Left kidney (tissue), 2 donors: ENCODE results near the gene PITPNM3. TPM values are rescaled to one million over a fixed set of nuclear protein-coding genes. Genes with fewer than 3 reads are reported as not detected.
"Not testable (repeated sequence)": the region's sequence is repeated elsewhere in the genome, so short reads cannot be mapped to it uniquely, and the experiment has no call there.

Experiments
- DNase-seq: peaks from one replicate; pipeline ENCODE4 v3.0.0-alpha.2; 2013
- polyA plus RNA-seq: library from polyadenylated mRNA; unstranded; fragments of 120-200 nt; gene quantifications from one replicate; pipeline ENCODE4 v1.2.1, GENCODE V29; 2013; ENCODE audit not compliant: insufficient read length

PITPNM3 gene
- polyA plus RNA-seq, 1 donor = 8.0 TPM

DNA sequence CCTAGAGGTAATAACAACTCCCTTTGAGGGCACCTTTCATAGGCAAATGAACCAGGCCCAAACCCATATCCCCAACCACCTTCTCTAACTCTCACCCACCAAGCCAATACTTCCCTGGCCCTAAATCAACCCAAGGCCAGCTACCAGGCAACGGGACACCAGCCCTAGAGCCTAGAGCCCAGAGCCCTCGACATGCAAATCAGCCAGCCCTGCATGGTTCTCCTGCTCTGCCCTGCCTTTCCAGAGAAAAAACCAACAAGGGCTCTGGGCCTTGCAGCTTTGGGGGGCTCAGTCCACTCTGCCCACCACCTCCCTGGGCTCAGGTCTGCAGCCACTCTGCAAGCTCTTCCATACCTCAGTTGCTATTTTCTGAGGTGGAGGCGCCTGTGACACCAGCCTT lies 55.0 kb downstream of the PITPNM3 start:
- no peak for DNase-seq

DNA sequence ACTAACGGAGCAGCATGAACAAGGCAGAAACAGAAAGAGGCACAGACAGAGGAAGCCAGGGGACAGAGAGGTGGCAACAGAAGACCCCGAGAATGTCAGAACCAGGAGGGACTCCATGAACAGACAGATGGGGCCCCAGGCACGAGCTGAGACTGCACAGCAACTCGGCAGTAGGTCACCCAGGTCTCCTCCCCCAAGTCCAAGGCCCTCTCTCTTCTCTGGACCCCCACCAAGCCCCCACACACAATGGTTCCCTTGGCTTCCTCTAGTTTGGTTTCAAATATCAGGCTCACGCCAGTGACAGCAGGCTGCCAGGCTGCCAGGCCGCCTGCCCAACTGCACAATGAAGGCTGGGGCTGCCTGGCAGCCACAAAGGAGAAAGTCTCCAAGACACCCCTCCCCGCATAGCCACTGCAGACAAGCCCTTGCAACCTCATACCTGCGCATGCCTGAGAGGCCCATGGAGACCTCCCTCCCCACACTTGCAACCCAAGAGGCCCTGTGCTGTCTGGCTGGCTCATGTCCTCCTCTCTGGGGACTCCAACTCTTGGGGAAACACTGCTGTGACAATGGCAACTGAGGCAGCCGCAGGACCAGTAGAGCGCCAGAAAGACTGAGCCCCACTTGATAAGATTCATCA lies 57.3 kb downstream of the PITPNM3 start:
- DNase-seq = no peak

DNA sequence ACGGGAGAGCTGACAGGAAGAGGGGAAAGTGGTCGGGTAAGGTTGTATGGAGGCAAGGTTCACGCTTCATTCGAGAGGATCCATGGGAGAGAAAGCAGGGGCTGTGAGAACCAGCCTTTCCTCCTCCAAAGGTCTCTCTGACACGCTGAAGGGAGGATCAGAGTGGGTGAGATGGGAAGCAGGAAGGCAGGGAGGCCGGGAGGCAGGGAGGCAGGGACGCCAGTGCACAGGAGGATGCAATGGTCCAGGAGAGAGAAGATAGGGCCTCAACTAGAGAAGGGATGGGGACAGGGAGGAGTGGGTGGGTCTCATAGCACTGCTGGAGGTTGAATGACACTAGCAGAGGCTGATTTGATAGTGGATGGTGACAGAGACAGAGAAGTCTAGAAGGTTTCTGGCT lies 58.0 kb downstream of the PITPNM3 start:
- no peak for DNase-seq

DNA sequence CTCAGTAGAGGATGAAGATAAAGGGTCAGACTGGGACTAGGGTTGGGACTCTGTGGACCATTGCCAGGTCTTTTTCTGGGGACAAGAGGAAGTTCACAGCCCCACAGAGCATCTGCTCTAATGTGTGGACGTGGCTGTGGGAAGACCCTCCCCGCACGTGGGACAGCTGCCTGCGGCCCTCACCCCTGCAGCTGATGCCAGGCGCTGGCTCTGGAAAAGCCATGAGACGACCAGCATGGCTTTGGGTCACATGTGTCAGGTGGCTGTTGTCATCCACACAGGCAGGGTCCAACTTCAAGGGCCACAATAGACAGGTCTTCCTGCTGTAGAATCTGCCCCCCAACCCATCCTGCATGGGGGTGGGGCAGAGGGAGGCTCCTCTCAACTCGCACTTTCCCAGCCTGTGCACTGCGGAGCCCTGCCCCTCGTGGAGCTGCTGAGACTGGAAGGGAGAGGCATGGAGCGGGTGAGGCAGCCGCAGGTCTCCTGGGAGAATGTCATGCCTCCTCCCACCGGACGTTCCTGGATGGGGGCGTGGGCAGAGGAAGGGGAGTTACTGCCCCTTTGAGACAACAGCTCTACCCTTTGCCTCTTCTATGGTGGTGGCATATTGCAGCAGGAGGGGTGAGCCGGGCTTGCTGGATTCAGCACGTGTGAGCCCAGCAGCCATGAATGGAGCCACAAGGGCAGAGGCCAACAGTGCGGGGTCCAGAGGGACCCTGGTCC lies 58.7 kb downstream of the PITPNM3 start:
- no peak for DNase-seq

DNA sequence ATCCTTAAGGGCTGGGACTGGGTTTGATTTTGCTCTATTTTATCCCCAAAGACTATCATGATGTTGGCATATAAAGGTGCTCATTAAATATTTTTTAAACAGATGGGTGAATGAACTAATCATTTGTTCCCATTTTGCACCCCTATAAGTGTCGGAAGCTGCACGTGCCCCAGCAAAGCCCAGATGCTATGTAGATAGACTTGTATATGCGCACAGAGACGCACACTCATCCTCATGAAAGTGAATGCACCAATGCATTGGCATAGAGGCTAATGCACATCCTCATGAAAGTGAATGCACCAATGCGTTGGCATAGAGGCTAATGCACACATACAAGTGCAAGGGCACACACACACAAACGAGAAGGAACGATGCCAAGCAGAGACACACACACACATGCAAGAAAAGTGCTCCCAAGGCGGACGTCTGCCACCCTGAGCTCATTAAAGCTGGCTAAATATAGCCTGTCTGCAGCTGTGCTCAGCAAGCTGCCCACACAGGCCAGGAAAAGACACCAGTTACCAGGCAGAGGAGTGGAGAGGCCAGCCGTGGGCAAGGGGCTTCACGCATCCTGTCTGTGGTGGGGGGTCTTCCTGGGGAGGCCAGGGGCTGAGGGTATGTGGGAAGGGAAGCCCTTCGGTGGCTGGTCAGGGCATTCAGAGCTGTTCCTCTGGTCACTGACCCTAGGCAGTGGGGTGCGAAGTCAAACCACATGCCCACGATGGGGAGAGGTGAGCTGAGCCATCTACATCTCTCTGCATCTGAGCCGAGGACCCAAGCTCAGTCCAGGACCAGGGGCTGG lies 59.5 kb downstream of the PITPNM3 start:
- DNase-seq = no peak

DNA sequence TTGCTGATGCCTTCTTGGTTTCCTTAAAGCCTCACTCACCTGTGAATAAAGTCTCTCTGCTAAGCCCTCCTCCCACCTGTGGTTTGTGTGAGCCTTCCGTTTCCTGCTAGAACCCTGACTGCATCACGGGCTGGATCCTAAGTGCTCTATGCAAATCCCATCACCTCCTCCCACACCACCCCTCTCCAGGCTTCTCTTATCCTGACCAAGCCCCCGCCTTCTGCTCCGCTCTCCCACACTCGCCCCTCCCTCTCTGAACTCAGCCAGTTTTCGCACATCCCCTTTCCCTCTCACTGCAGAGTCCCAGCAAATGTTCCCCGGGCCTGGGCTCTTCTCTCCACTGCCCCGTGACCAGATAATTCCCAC lies 60.3 kb downstream of the PITPNM3 start:
- peak; percentile 55 for DNase-seq

DNA sequence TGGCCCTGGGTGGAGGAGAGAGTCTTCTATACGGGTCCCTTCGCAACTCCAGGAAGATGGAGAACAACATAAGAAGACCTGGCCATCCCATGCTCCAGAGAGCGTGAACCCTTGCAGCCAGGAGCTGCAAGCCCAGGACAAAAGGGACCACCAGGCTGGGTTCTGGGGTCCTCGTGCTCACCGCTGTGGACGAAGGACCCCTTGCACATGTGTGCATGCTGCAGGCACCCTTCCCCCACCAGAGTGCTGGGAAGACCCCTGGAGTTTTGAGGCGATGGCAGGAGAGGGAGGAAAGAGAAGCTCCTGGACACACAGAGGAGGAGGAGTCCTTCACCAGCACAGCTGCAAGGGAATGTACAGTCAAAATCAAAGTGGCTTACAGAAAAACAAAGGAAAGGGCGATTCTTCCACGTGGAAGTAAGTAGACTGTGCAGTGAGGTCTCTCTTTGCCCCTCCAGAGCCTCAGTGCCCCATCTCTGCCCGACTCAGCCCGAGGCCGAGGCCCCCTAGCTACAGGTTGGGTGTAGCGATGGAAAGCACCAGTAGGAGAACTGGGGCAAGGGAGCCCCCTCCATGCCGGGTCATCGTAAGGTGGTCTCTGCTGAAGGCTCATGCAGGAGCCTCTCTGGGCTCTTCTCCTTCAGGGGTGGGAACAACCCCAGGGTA lies 60.8 kb downstream of the PITPNM3 start:
- no peak for DNase-seq

DNA sequence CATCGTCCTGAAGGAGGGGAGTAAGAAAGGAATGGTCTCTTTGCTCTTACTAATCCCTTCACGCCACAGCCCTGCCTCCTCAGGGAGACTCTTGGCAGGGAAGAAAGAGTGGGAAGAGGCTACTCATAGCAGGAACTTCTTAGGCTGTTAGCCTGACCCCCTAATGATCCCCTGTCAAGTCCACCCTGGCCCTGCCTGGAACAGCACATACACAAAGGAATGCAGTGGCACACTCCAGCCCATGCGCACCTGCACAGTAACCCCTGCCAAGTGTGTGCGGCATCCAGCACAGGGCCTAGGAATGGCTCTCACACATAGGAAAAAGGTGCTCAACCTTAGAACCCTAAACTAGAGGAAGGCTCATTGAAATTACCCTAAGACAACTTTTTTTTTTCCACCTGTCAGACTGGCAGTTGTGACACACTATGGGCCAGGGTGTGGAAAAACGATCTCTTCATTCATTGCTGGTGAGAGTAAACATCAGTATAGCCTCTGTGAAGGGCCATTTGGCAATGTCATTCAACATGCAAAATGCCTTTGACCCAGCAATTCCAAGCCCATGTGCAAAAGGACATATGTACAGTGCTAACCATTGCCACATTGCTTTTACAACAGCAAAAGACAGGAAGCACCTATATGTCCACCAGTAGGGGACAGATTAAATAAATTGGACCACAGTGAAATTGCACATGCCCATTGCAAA lies 62.0 kb downstream of the PITPNM3 start:
- DNase-seq = no peak

DNA sequence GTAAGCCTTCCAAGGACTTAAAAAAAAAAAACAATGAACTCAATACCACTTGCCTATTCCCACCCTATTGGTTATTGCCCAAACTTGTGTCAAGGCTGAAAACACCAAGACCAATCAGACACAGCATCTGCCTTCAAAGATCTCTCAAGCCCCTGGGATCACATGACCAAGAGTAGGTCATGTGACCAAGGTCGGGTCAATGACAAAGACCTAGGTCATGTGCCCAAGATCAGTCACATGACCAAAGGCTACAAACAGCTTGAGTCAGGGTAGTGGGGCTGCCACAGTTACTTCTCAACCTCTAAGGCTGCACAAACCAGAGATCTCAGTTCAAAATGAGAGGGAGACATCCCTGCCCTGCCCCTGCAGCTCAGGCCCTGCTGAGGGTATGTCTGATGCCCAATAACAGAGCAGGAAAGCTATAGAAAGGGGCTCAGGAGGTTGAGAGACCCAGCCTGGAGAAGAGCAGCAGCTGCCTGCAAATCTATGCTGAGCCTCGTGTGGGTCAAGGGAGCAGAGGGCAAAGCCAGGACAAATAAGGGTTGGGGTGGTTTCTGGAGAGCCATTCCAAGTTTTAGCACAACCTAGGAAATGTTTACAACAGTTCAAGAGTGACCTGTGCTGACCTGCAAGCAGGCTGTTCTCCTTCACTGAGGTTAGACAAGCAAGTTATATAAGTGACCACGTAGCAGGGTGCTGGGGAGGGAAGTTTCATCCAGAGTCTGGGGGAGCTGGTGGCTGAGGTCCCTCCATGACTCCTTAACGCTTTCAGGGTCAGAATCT lies 63.3 kb downstream of the PITPNM3 start:
- DNase-seq = no peak

DNA sequence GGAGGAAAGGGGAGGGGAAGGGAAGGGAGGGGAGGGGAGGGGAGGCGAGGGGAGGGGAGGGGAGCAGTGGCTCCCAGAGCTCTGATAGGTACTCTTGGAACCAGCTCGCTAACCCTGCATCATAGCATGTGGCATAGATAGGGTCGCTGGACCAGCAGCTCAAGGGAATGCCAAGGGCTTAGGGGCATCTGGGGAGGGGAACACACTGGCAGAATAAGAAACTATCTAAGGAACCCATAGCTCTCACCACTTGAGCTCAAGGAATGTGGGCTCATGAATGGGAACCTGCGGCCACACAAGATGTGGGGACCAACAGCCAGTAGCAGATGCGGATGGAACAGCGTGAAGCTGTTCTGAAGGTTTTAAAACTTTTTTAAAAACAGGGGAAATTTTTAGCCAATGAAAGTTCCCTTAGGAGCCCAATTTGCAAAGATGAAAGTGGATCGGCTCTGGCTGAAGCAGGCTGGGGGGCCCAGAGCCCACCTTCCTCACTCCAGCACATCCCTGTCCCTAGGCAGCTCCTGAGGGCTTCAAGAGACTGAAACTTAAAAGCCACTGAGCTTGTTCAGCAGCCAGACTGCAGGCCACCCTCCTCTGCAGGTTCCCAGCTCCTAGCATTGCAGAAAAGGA lies 65.2 kb downstream of the PITPNM3 start:
- DNase-seq = no peak

DNA sequence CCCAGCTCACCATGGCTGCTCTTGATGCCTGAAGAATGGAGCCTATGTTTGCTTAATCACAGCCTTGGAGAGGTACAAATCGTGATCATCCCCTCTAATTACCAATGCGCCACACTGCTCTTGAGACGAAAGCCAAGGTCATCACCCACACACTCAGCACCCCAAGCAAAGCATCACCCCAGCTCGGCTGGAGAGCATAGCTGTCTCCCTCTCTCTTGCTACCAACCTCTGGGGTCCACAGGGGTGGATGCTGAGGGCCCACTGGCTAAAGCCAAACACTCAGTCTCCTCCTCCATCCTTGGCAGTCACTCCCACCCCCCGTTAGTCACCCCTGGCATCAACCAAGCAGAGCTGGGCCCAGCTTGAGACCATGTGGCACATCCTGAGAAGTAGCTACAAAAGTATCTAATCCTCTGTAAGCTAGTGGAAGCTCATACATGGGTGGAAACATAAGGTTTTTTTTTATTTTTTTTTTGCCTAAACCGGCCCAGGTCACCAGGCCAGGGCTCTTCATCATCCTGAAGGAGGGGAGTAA lies 67.3 kb downstream of the PITPNM3 start:
- no peak for DNase-seq

DNA sequence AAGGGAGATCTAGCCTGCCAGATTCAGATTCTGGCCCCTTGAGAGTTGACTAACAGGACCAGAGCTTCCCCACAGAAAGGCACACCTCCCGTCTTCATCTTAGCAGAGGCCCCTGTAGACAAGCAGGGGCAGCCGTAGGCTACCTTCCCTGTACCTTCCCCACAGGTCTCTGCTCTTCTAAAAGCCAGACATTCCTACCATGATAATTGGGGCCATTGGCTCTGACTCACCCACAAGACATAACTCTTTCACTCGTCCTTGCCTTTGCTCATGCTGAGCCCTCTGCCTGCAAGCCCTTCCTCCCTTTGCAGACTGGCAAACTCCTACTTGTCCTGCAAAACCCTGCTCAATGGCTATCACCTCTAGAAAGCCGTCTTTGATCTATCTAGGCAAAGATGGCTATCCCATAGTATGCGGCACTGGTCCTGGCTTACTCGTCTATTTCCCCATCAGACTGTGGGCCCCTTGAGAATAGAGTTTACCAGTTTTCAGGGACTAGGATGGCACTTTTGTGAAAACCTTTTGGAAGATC lies 68.3 kb downstream of the PITPNM3 start:
- DNase-seq = no peak

DNA sequence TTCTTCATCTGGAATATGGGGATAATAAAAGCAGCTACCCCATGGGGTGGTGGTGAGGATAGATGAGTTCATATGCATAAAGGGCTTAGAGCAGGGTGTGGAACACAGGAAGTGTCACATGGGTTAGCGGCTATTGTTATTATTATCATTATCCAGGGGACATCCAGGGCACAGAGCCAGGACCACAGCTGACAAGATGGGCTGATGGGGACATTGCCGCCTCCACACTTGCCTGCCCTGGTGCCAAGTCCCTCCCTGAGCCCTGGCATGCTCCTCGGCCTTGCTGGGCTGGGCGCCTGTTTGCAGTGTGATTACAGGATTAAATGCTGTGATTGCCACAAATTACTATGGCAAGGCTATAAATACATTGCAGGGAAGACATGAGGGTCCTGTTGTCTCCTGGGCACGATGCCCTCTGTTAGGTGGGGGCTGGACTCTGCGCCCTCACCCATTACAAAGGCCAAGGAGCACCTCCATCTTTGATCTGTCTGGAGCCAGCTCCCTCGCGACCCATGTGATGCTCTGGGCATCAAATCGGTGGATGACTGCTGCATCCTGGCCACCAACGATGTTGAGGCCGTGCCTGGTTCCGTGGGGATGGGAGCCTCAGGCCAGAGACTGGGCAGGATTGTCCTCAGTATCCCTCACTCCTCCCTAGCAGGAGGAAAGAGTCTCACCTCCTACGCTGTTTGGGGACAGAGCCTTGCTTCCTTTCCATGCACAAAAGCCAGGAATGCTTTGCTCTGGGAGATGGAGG lies 68.9 kb downstream of the PITPNM3 start:
- DNase-seq = no peak

DNA sequence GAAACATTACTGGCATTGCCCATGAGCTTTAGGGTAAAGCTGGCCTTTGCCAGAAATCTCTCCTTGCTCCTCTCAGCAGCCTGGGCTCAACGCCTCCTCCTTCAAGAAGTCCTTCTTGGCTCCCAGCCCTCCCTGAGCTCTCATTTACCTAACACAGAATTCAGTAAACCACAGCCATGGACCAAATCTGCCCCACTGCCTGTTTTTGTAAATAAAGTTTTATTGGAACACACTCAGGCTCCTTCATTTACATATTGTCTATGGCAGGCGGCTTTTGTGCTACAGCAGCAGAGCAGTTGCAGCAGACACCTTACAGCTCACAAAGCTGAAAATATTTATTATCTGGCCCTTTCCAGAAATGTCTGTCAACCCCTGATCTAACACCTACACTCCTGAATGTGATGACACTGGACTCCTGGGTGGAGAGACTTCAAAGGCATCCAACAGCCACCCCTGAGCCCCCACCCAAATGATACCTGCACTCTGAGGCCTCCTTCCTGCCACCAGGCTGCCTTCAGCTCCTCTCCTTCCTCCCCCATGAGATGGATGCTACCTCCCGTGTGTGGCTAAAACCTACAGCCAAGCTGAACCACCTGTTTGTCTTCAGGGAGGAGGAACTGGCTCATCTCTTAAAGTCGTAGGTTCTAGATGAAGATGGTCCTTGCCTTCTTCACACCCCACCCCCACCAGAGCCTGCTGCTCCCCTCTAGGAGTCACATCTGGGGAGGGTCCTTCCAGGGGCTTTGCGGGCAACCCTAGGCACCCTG lies 70.5 kb downstream of the PITPNM3 start:
- no peak for DNase-seq

DNA sequence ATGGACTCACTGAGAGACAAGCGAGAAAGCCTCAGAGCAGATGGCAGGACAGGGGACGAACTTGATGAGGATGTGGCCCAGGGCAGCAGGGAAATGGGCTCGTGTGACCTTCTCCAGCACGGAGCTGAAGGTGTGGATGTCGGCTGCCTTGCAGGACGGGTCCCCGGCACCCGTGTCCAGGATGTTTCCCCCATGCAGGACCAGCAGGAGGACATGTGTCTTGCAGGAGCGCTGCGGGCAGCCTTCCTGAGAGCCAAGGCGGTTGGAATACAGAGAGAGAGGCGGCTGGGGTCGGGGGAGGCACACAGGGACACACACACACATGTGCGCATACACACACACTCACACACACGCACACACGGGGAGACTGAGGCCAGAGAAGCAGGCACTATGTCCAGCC lies 72.8 kb downstream of the PITPNM3 start:
- no peak for DNase-seq

DNA sequence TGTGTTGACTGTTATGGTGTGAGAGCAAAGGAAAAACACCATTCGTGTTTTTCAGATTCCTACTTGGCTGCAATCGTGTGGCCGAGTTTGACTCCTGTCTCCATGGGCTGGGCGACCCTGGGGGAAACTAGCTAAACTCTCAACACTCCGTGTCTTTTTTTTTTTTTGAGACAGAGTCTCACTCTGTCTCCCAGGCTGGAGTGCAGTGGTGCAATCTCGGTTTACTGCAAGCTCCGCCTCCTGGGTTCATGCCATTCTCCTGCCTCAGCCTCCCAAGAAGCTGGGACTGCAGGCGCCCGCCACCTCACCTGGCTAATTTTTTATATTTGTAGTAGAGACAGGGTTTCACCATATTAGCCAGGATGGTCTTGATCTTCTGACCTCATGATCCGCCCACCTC lies 73.6 kb downstream of the PITPNM3 start:
- not testable (repeated sequence) for DNase-seq

DNA sequence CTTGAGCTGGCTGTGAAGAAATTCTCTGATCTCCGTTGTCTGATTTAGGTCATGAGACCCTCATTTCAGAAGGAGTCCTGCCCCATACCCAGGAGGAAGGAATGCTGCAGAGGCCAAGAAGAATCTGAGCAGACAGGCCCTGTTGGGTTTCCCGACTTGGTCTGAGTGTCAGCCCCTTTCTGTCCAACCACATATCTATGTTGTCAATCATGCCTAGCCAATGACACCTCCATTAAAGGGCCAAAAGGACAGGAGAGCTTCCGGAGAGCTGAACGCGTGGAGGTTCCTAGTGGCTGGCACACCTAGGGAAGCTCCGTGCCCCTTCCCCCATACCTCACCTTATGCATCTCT lies 74.3 kb downstream of the PITPNM3 start:
- DNase-seq = no peak

DNA sequence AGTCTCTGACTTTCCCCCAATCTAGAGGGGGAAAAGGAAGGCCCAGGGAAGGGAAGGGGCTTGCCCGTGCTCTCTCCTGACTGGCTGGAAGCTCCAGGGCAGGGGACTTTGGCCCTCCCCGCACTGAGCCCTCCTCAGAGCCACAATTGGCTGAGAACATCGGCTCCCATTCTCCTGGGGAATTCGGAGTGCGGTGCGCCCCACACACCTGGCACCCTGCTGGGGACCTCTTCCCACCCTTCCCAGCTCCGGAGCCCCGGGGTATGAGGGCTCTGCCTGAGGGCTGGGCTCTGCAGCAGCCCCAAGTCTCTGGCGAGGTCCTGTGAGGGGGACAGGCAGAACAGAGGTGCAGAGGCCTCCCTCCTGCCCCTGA lies 76.1 kb downstream of the PITPNM3 start:
- DNase-seq = no peak
